OCI-M1 (cell line): ENCODE results near the gene NCOA7.
"Not testable (repeated sequence)": the region's sequence is repeated elsewhere in the genome, so short reads cannot be mapped to it uniquely, and the experiment has no call there.

Experiments
- DNase-seq: peaks from one replicate; lab custom pipeline; 2025; lab: John Stamatoyannopoulos, UW

Gene NCOA7

DNA sequence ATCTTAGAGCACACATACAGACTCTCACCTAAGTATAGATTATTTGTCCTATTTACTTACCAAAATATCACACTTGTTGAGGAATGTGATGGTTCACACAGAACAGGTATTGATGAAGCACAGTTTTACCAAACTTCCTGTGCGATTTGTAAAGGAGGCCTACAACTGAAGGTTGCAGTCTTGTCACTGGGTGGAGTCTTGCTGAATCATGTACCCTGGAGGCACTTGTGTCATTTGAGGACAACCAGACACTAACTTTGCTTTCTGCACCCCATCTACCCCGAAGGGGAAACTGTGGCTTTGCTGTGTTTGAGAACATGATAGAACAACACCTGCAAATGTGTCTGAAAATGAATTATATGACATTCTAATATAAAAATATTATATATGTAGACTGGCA, 133.4 kb downstream of the NCOA7 start:
- DNase-seq, result peak; percentile 77

DNA sequence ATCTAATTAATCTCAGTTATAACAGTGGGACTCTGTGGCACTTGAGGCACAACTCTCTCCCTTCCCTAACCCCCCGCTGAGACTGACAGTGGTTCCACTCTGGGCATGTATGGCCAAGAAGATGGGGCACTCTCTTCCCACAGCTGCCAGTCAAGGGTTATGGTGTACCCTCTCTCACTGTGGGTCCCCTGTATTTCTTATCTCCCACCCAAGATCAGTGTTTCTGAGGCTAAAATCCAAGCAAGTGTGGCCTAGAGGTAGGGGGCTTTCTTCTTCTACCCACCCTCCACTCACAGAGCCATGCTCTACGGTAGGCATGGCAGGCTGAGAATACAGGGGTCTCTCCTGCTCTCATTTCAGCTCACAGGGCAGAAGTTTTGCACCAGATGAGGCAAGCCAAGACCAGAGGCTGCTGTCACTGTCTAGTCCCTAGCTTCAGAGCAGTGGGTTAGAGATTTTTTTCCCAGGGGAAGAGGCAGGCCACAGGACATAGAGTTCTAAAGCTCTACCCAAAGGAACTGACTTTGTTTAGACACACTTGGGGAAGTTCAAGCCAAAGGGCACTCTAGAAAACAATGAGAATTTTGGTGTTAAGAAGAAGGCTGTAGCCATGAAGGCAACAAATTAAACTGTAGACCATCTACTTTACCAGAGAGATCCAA, 134.1 kb downstream of the NCOA7 start:
- DNase-seq, result no peak

DNA sequence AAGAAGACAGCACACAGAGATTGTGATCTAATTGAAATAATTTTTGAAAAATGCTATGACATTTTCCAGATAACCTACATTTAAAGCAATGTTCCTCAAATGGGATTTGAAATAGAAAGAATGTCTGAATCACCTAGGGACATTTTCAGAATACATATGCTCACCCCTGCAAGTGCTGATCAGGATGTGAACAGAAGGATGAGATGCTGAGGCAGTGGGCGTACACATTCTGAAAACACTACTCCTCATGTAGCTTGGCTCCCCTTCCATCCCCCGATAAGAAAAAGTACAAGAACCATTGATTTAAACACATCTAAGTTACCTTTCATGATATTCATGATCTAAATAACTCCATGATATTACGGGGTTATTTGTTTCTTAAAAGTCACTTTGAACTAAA, 136.0 kb downstream of the NCOA7 start:
- DNase-seq, result no peak

DNA sequence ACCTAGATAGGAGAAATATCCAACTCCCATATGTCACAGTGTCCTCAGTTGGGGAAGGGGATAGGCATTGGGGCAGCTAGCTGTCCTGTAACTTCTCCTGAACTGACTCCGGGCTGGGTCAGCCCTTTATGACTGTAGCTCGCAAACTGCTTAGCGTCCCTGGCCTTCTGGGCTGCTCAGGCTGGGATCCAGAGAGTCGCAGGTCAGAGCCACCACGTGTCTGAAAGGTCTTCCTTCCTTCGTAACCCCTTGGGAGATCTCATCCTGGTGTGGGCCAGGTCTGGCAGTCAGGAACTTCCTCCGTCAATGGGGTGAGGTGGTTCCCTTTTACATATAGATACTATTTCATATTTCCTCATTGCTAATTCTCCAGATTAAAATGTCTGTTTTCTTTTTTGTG, 137.0 kb downstream of the NCOA7 start:
- no peak for DNase-seq

DNA sequence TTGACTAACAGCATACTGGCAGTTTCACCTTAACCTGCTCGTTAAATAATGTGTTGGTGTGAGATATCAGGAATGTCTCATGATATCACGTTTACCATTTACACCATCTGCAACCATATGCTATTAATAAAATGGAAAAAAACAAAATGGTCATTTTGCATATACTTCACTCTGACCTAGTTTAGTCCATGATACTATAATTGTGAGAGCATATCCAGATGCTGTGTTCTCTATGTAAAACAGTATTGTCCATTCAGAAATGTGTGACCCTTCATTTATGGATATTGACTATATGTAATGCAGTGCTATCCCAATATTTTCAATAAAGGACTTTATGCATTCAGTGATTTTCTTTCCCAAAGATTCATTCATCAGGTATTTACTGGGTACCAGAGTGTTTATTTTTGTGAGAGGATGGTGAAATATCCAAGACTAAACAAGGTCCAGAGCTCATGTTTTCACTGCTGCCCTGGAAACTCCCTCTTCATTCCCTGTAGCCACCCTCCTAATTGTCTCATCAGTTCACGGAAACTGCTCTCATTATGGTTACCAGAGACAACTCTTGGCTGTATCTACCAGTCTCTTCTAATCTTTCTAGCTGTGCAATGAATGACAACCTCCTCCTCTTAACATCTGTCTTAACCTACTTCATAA, 140.1 kb downstream of the NCOA7 start:
- no peak for DNase-seq

DNA sequence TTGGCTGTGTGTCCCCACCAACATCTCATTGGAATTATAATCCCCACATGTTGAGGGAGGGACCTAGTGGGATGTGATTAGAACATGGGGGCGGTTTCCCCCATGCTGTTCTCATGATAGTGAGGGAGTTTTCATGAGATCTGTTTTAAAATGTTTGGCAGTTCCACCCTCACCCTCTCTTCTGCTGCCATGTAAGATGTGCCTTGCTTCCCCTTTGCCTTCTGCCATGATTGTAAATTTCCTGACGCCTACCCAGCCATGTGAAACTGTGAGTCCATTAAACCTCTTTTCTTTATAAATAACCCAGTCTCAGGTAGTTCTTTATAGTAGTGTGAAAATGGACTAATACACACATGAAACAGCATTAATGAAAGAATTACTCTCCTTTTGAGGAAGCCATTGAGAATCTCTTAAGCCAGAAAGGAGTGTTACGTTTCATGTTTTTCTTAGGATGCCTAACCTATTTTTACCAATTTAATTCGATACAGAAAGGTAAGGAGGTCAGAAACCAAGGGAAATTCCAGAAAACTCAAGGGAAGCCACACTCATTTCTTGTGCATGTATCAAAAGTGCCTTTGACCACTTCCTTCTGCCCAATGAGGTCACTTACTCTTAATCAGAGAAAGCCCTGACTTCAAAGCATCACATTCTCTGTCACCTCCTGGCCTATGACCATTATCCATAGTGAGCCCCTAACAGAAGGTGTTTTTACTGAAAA, 141.1 kb downstream of the NCOA7 start:
- DNase-seq, result peak; percentile 34

DNA sequence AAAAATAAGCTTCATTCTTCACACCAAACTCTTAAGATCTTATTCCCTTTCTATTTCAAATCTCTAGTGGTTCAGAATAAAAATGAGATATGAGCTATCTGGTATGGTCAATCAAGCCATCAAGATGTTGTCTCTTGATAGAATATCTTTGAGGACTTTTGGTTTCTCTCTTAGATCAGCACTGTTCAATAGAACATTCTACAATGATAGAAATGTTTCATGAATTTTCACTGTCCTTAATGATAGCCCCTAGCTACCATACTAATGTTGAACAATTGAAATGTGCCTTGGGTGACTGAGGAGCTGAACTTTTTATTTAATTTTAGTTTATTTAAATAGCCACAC, 141.7 kb downstream of the NCOA7 start:
- no peak for DNase-seq

DNA sequence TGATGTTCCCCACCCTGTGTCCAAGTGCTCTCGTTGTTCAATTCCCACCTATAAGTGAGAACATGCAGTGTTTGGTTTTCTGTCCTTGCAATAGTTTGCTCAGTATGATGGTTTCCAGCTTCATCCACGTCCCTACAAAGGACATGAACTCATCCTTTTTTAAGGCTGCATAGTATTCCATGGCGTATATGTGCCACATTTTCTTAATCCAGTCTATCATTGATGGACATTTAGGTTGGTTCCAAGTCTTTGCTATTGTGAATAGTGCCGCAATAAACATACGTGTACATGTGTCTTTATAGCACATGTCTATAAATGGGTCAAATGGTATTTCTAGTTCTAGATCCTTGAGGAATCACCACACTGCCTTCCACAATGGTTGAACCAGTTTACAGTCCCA, 144.8 kb downstream of the NCOA7 start:
- not testable (repeated sequence) for DNase-seq

DNA sequence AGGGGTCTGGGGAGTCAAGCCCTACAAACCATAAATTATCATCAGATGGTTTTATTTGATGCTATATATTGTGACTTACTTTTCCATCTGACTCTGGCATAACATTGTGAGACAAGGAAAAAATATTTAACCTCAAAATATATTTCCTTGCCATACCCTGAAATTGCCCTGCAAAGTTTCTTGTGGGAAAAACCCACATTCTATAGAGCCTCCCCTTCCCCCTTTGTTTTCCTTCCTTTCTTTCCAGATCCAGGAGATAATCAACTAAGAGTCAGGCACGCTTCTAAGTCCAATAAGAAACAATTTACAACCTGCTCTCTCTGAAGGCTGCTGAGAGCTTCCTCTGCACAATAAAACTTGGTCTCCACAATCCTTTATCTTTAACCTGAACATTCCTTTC, 148.3 kb downstream of the NCOA7 start:
- DNase-seq, result no peak

DNA sequence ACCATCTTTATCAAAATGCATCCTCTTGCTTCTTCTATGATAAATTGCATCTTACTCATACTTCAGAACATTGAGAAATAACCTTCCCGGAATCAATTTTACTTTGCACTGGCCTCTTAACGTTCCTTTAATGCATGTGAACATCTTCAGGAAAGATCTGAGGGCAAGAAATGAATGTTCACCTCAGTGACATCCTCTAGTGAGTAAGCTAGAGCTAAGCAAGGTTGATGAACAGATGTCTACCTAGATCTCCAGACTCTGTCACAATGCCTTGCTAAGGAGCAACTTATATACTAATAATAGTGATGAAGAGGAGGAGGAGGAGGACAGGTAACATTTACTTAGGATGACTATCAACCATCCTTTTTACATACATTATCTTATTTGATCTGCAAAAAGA, 149.0 kb downstream of the NCOA7 start:
- no peak for DNase-seq

DNA sequence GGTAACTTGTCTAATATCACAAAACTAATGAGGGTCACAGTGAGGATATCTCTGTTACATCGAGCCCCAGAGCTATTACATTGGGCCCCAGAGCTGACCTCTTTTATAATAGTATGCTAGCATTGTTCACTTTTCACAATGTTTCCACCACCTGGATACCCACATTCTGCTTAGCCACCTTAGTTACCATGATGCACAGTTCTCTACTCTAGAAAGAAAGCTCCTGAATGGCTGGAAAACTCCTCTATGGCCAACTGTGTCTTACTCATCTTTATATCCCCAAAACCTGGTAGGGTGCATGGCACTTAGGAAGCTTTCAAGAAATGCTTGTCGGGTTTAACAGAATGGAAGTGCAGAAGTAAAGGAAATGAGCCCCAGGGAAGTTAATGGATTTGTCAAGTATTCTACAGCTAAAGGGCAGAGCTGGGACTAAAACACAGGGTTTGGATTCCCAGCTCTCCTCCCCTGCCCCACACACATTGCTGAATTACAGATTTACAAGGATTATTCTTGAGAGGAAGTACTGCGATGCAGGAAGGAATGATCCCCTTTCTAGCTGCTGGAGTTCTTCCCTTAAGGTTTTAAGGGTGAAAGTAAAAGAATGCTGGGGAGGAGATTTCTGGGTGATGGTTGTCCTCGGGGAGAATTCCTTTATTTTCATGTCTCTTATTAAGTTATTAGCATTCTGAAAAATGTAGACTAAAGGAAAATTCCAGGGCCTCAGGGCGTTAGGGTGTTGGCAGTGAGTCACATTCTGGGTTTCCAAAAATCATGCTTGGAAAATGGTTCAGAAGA, 149.7 kb downstream of the NCOA7 start:
- DNase-seq, result peak; percentile 23

DNA sequence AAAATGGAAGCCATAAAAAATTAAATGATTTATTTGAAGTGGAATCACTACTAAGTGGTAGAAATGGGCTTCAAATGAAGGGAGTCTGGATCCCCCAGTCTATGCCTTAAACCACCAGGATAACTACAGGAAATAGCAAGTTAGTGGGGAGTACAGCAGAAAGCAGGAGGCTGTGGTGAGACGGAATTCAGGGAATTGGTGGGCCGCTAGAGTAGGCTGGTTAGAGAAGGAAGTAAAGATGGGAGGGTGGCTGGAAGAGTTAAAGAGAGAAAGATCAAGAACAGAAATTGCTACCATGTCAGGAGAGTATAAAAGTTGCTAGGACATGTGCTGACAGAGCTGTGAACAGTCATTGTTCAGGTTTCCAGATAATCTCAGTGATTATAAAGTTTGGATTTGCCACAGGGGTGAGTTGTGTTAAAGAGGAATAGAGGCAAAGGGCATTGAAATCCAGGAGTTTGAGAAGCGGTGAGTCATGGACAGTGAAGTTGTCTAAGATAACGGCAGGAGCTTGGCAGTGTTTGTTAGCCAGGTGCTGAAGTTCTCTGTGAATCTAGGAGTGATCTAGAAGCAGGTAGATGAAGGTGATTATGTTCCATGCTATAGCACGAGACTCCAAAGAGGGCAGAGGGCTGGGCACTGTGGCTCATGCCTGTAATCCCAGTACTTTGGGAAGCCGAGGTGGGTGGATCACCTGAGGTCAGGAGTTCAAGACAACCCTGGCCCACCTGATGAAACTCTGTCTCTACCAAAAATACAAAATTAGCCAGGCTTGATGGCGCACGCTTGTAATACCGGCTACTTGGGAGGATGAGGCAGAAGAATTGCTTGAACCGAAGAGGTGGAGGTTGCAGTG, 152.1 kb downstream of the NCOA7 start:
- peak; percentile 22 for DNase-seq

DNA sequence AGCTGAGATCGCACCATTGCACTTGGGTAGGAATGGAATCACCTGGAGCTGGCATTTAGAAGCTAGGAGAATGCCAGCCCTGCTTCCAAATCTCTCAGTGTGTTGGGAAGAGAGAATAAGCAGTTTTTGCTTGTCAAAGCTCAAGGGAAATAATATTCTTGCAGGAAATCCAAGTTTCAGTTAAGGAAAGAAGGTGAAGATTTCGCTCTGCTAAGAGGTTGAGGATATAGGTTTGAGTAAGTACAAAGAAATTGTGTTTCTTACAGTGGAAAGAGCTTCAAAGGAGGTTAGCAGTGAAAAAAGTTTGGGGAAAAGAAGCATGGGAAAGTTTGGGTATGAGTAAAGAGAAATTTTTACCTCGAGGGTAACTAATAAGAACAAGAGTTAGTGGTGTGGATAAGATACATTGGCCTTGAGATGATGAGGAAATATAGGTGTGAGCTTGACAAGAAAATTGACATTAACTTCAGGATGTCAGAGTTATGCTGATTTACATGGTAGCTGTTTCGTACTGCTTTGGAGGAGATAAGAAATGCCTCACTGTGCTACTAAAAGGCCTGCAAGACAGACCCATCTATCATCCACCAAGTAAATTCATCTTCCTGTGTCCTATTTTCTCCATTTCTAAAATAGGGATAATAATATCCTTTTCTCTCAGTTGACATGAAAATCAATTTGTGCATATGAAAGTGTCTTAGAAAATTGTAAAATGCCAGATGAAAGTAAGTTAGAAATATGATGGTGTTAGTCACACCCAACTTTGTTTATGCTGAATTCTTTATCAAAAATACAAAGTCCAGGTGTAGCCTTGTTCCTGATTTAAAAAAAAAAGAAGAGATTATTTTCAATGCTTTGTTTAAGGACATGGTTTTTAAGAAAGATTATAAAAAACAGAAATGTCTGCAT, 153.0 kb downstream of the NCOA7 start:
- peak; percentile 60 for DNase-seq

DNA sequence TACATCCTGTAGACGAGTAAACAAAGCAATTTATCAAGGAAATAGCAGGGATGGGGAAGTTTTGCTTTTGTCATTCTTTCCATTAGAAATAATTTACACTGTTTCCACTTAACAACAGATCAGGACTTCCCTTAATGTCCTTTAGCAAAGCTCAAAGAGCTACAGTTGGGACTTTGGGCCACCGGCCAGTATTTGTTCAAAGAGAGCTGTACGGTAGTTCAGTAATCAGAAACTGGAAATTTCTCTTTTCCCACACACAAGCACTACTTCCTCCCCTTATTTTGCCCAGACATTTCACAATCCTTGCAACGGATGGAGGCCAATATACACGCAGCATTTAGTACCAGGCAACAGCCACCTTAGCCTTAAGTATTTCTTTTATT, 153.7 kb downstream of the NCOA7 start:
- DNase-seq, result peak; percentile 87

DNA sequence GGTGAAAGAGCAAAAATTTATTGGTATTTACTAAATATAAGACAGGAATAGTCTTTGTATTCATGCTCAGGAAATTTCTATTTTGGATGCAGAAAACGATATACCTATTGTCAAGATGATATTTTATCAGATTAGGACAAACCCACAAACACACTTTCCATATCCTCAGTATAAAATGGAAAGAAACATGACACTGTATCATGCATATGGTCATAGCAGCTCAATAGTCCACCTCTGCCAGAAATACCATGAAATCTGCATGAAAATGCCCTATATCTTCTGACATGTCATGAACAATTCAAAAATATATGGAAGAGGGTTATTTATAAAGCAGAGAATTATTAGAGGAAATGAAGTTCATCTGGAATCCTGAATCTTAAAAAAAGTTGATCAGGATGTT, 154.1 kb downstream of the NCOA7 start:
- DNase-seq, result peak; percentile 59

DNA sequence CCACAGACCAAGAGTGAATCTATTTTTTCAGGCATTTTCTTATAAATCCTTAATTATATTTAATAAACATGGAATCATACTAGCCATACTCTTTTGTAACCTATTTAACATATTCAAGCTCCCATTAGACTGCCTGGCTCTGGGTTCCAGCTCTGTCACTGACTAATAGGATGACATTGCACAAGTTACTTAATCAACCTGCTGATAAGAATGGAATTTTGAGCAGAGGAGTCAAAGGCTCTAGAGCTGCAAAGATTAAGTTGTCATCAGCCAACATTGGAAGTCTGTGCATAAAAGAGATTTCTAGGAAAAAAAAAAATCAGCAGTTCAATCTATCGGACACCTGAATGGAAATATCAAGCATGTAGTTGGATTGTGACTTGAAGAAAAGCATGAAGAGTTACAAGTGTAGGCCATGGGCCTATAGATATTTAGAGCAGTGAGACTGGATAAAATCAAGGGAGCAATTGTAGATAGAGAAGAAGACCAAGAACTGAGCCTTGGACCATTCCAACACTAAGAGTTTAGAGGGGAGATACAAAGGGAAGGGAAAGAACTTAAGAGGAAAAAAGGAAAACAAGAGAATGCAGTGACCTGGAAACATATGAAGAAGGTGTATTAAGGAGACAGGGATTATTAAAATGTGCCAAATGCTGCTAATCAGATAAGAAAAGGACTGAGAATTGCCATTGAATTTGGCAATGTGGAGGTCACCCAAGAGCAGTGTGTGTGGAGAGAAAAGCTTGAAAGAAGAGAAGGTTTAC, 154.8 kb downstream of the NCOA7 start:
- peak; percentile 77 for DNase-seq

DNA sequence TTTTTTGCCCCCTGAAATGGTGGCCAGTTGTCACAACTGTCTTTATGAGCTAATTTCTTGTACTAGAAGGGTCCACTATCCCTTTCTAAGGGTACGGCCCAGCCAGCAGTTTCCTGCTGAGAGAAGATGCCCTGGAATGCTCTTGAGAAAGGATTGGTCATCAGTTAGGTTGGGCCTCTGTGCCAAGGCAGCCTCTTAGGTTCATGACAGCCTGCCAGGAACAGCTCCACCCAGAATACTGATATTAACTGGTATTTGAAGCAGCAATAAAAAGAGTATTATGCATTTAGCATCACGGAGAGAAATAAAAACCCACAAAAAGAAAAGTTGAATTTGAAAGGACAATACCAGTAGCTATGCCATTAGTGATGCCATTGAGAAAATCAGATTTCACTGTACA, 156.9 kb downstream of the NCOA7 start:
- no peak for DNase-seq

DNA sequence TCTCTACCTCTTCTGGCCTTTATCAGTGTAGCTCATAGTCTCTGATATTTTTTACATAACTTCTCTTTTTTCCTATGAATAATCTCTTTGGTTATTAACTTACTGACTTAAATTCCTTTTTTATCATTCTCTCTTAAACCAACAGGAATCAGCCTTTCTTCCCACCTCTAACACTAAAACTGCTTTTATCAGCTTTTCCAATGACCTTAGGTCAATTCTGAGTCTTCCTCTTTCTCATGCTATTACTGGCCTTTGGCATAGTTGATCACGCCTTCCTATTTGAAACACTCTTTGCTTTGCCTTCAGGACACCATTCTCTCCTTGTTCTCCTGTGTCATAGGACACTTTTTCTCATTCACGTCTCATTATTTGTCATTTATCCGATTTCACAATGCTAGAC, 157.7 kb downstream of the NCOA7 start:
- DNase-seq, result peak; percentile 79

DNA sequence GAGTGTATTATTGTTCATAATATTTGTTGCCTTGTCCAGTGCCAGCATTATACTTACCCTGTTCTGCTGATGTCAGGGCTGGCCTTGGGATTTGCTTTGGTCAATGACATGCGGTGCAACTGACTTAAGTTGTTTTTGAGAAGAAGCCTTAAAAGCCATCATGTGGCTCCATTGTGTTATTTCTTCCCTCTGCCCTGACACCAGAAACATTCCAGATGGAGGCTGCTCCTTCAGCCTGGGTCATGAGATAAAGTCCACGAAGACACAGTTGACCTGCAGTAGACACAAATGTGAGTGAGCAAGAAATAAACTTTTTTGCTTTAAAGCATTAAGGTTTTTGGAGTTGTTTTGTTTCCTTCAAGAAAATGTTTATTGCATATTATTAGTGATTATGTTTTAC, 158.3 kb downstream of the NCOA7 start:
- peak; percentile 37 for DNase-seq

DNA sequence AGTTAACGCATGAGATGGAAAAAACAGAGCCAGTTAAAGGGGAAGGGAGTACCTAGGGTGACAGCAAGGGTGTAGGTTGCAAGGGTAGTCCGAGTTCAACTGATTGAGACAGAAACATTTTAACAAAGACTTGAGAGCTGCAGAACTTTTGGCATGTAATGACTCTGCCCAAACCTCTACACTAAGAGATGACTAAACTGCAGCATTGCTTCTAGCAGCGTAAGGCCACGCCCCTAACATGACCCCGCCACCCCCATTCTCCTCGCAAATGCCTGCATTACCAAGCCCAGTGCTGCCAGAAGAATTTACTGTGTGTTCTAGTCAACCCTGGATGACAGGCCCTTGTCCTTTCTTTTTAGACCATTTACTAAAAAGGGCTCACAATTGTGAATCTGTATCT, 159.5 kb downstream of the NCOA7 start:
- no peak for DNase-seq
